ENCODE data around the gene MYOM1. TPM values are rescaled to one million over a fixed set of nuclear protein-coding genes. Genes with fewer than 3 reads are reported as not detected.

The MYOM1 gene
- total RNA-seq, 1 experiment from 2014 or later = 0.92 TPM

DNA sequence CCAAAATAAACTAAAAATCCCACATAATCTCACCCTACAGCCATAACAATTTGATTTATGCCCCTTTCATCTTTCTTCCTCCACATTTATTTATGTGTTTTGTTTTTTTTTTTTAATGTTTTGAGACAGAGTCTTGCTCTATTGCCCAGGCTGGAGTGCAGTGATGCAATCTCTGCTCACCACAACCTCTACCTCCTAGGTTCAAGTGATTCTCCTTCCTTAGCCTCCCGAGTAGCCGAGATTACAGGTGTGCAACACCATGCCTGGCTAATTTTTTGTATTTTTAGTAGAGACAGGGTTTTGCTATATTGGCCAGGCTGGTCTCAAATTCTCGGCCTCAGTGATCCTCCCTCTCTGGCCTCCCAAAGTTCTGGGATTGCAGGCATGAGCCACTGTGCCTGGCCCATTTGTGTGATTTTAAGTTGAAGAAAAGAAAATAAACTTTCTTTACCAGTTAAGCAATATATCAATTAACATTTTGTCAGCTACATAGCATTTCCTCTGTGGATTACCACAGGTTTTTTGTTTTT is 170.9 kb downstream of the MYOM1 start:
- POLR2A ChIA-PET = no interaction called here
- Histone ChIP-seq H3K27ac (ENCODE audit: low read length) (no peak overlapping the region), H3K4me1 (ENCODE audit: control insufficient read depth, insufficient read depth, low read length) (no peaks in the 10 kb centered on the region; the same call in 1 of the 2 replicates), H3K27me3 (ENCODE audit: control insufficient read depth, insufficient read depth, low read length) (no peaks in the 10 kb centered on the region), H3K9me3 (ENCODE audit: control insufficient read depth, insufficient read depth, low read depth, low read length) (no peaks in the 10 kb centered on the region), H3K36me3 (ENCODE audit: control insufficient read depth, insufficient read depth, low read length) (no peaks in the 10 kb centered on the region), H3K4me3 (ENCODE audit: low read depth in 2 of 2, low read length in 2 of 2) (no peak overlapping the region)
- in situ Hi-C loops (cut with HindIII; ENCODE audit: low pct_unique_long_range_greater_than_20kb, low sequenced_read_pairs) (no loop called here), intact Hi-C loops (cut with micrococcal nuclease; ENCODE audit: unreplicated experiment) (loop anchor here (10.0 kb wide), 1 partner anchor 166 kb away; the partner anchor contains the start of gene MYOM1)
- BruUV-seq (replicated peaks) = no TSS peak
- ATAC-seq (no peak), DNase-seq (ENCODE audit: low read depth, low spot score) (no peak)
- TF ChIP-seq POLR2AphosphoS5 (IDR thresholded peaks at IDR 0.05; ENCODE audit: low read depth, low read length) (no peak), TCF7L2 (IDR thresholded peaks at IDR 0.05; ENCODE audit: low read depth, low read length) (no peak), SIN3A (IDR thresholded peaks at IDR 0.05; ENCODE audit: borderline replicate concordance, insufficient read depth, low read depth, low read length) (no peak)
- TF ChIP-seq, protein P1, sequence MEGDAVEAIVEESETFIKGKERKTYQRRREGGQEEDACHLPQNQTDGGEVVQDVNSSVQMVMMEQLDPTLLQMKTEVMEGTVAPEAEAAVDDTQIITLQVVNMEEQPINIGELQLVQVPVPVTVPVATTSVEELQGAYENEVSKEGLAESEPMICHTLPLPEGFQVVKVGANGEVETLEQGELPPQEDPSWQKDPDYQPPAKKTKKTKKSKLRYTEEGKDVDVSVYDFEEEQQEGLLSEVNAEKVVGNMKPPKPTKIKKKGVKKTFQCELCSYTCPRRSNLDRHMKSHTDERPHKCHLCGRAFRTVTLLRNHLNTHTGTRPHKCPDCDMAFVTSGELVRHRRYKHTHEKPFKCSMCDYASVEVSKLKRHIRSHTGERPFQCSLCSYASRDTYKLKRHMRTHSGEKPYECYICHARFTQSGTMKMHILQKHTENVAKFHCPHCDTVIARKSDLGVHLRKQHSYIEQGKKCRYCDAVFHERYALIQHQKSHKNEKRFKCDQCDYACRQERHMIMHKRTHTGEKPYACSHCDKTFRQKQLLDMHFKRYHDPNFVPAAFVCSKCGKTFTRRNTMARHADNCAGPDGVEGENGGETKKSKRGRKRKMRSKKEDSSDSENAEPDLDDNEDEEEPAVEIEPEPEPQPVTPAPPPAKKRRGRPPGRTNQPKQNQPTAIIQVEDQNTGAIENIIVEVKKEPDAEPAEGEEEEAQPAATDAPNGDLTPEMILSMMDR (IDR thresholded peaks at IDR 0.05) = no peak
- TF ChIP-seq, protein P2, sequence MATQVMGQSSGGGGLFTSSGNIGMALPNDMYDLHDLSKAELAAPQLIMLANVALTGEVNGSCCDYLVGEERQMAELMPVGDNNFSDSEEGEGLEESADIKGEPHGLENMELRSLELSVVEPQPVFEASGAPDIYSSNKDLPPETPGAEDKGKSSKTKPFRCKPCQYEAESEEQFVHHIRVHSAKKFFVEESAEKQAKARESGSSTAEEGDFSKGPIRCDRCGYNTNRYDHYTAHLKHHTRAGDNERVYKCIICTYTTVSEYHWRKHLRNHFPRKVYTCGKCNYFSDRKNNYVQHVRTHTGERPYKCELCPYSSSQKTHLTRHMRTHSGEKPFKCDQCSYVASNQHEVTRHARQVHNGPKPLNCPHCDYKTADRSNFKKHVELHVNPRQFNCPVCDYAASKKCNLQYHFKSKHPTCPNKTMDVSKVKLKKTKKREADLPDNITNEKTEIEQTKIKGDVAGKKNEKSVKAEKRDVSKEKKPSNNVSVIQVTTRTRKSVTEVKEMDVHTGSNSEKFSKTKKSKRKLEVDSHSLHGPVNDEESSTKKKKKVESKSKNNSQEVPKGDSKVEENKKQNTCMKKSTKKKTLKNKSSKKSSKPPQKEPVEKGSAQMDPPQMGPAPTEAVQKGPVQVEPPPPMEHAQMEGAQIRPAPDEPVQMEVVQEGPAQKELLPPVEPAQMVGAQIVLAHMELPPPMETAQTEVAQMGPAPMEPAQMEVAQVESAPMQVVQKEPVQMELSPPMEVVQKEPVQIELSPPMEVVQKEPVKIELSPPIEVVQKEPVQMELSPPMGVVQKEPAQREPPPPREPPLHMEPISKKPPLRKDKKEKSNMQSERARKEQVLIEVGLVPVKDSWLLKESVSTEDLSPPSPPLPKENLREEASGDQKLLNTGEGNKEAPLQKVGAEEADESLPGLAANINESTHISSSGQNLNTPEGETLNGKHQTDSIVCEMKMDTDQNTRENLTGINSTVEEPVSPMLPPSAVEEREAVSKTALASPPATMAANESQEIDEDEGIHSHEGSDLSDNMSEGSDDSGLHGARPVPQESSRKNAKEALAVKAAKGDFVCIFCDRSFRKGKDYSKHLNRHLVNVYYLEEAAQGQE (IDR thresholded peaks at IDR 0.05; ENCODE audit: insufficient read depth in 1 of 2, low read depth in 2 of 2, low read length in 1 of 2) = no peak
- CTCF ChIA-PET = no interaction called here

DNA sequence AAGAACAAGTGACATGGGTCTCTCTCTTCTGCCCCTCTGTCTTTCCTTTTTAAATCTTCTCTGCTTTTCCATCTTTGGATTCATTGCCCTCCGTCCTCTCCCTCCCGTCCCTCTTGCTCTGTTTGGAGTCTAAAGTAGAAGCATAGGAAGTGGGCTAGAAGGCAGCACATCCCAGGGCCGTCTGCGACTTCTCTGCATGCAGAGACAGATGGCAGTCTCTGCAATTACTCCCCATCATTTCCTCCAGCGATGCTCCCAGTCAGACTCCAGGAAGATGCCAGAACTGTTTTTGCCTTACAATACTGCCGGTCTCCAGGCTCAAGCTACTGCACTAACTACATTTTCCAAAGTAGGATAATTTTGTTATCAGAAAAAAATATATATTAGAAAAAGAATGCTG is 171.6 kb downstream of the MYOM1 start:
- no peaks in the 10 kb centered on the region for H3K9me3 ChIP-seq (ENCODE audit: control insufficient read depth, insufficient read depth, low read depth, low read length)
- H3K27me3 ChIP-seq (ENCODE audit: control insufficient read depth, insufficient read depth, low read length) = no peaks in the 10 kb centered on the region
- in situ Hi-C loops (cut with HindIII; ENCODE audit: low pct_unique_long_range_greater_than_20kb, low sequenced_read_pairs) (no loop called here), intact Hi-C loops (cut with micrococcal nuclease; ENCODE audit: unreplicated experiment) (loop anchor here (10.0 kb wide), 1 partner anchor 167 kb away; the partner anchor contains the start of gene MYOM1)
- no TSS peak for BruUV-seq (replicated peaks)
- POLR2A ChIA-PET = no interaction called here
- DNase-seq (ENCODE audit: low read depth, low spot score) (no peak), ATAC-seq (no peak)
- H3K4me3 ChIP-seq (ENCODE audit: low read depth in 2 of 2, low read length in 2 of 2) = no peak overlapping the region
- TF ChIP-seq SIN3A (IDR thresholded peaks at IDR 0.05; ENCODE audit: borderline replicate concordance, insufficient read depth, low read depth, low read length) = no peak
- H3K27ac ChIP-seq (ENCODE audit: low read length) = no peak overlapping the region
- CTCF ChIA-PET = no interaction called here
- H3K36me3 ChIP-seq (ENCODE audit: control insufficient read depth, insufficient read depth, low read length) = no peaks in the 10 kb centered on the region
- H3K4me1 ChIP-seq (ENCODE audit: control insufficient read depth, insufficient read depth, low read length) = no peaks in the 10 kb centered on the region; the same call in 1 of the 2 replicates

DNA sequence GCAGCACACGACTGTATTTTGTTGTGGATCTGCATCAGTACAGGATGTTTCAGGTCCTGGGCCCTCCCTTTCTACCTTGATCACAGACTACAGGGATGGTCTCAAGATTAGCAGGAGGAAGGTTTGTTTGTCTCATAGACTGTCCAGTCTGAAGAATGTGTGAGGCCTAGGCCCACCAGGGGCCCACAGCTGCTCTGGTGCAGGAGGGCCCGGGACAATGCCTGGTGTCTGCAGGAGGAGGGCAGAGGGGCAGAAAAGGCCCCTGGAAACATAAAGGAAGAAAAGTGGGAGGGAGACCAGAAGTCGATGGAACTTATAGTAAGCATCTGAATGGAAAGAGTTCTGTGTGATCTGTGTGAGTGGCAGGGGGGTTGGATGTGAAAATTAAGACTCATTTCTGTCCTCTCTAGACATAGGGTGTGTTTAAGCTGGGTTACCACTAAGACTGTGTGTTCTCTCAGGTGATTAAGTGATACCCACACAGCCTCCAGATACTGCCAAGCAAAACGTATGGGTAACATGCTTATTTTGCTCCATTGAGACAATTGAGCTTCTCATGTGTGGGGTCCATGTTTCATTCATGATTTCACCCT is 173.5 kb downstream of the MYOM1 start:
- H3K9me3 ChIP-seq (ENCODE audit: control insufficient read depth, insufficient read depth, low read depth, low read length) = no peaks in the 10 kb centered on the region
- no peak overlapping the region for H3K4me3 ChIP-seq (ENCODE audit: low read depth in 2 of 2, low read length in 2 of 2)
- ATAC-seq (no peak), DNase-seq (ENCODE audit: low read depth, low spot score) (no peak)
- ChIA-PET CTCF (no interaction called here), POLR2A (no interaction called here)
- no peak for TF ChIP-seq TCF7L2 (IDR thresholded peaks at IDR 0.05; ENCODE audit: low read depth, low read length)
- TF ChIP-seq, protein P1 (IDR thresholded peaks at IDR 0.05) = no peak
- TF ChIP-seq SIN3A (IDR thresholded peaks at IDR 0.05; ENCODE audit: borderline replicate concordance, insufficient read depth, low read depth, low read length) = no peak
- TF ChIP-seq, protein P2 (IDR thresholded peaks at IDR 0.05; ENCODE audit: insufficient read depth in 1 of 2, low read depth in 2 of 2, low read length in 1 of 2) = no peak
- no TSS peak for BruUV-seq (replicated peaks)
- H3K4me1 ChIP-seq (ENCODE audit: control insufficient read depth, insufficient read depth, low read length) = no peaks in the 10 kb centered on the region; the same call in 1 of the 2 replicates
- in situ Hi-C loops (cut with HindIII; ENCODE audit: low pct_unique_long_range_greater_than_20kb, low sequenced_read_pairs) = no loop called here
- no peak overlapping the region for H3K27ac ChIP-seq (ENCODE audit: low read length)
- H3K36me3 ChIP-seq (ENCODE audit: control insufficient read depth, insufficient read depth, low read length) = no peaks in the 10 kb centered on the region
- H3K27me3 ChIP-seq (ENCODE audit: control insufficient read depth, insufficient read depth, low read length) = no peaks in the 10 kb centered on the region
- intact Hi-C loops (cut with micrococcal nuclease; ENCODE audit: unreplicated experiment) = loop anchor here (10.0 kb wide), 1 partner anchor 168 kb away; the partner anchor contains the start of gene MYOM1
